ENCODE data around the gene OLA1. TPM values are rescaled to one million over a fixed set of nuclear protein-coding genes. Genes with fewer than 3 reads are reported as not detected.

OLA1 gene
- total RNA-seq, 1 experiment from 2014 or later: 182 TPM

DNA sequence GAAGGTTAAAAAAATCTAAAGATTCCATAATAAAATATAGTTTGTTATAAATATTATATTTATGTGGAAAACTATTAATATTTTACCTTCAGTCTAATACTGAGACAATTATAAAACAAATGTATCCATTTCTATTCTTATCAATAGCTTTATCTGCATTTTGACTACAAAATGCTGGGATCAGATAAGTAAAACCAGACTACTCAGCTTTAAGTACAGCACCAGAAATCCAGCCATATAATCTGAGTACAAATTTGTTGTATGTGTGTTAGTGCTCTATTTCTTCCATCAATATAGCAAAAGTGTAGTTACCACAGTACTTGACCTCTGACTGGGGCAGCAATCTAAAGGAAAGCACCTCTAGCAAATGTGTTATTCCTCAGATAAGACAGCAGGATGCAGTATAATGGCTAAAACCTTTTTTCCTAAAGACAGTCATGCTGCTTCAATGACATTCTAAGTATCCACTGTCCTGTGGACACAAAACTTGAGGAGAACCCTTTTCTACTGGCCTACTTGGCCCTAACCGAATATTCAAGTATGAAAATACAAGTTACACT is 68.1 kb downstream of the OLA1 start:
- intact Hi-C loops (cut with micrococcal nuclease): no loop called here
- POLR2A ChIA-PET (ENCODE audit: unreplicated experiment): no interaction called here
- Histone ChIP-seq H3F3A (ENCODE audit: low read length, unreplicated experiment) (no peaks in the 10 kb centered on the region), H3K79me2 (ENCODE audit: low read length) (peaks cover 54% of the 10 kb centered on the region), H3K27me3 (ENCODE audit: low read length) (no peaks in the 10 kb centered on the region), H3K9me3 (ENCODE audit: low read length) (no peaks in the 10 kb centered on the region), H4K20me1 (ENCODE audit: low read length) (no peaks in the 10 kb centered on the region), H2AFZ (ENCODE audit: low read length) (no peak overlapping the region), H3K9ac (ENCODE audit: low read length) (no peak overlapping the region), H3K4me3 (ENCODE audit: low read length) (no peak overlapping the region), H3K27ac (ENCODE audit: low read length) (no peak overlapping the region), H3K9me2 (replicated peaks; ENCODE audit: low read length) (no peaks in the 10 kb centered on the region), H3K36me3 (ENCODE audit: low read depth, low read length) (peaks cover 3% of the 10 kb centered on the region; the same call in 1 of the 2 replicates), H3K4me2 (ENCODE audit: low read length) (no peak overlapping the region), H3K4me1 (ENCODE audit: insufficient read depth, low read length) (no peaks in the 10 kb centered on the region; the same call in 1 of the 2 replicates)
- TF ChIP-seq EZH2phosphoT487 (IDR thresholded peaks at IDR 0.05; ENCODE audit: borderline replicate concordance, low read length) (no peak), CTCF (conservative IDR thresholded peaks at IDR 0.05; ENCODE audit: low read depth, low read length) (peak; percentile 42; the same call in 1 of the 2 replicates), EZH2 (IDR thresholded peaks at IDR 0.05; ENCODE audit: low read length, unreplicated experiment) (no peak)
- CTCF ChIA-PET: no interaction called here
- DNase-seq (peak; percentile 19), ATAC-seq (peak; percentile 65)
- no TSS peak for BruUV-seq (replicated peaks)

DNA sequence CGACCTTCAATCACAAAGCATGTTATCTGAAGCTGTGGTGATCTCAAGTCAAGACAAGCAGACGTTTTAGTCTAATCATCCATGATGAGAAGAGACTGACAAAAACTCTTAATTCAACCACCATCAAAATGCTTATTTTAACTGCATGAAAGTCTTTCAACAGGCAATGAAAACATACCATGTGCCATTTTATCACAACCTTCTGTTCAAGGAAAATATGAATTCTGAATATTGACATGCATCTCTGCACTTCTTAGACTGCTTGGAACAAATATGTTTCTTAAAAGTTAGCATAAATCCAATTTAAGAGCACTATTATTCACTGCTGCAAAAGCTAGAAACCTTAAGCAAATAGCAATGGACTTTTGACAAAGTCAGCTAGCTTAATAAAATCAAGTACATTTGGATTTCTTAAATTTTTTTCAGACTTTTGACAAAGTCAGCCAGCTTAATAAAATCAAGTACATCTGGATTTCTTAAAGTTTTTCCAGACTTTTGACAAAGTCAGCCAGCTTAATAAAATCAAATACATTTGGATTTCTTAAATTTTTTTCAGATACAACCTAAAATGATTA is 70.9 kb downstream of the OLA1 start:
- CTCF ChIA-PET: no interaction called here
- Histone ChIP-seq H3K4me2 (ENCODE audit: low read length) (no peak overlapping the region), H3K9ac (ENCODE audit: low read length) (no peak overlapping the region), H3K27me3 (ENCODE audit: low read length) (no peaks in the 10 kb centered on the region), H3K4me1 (ENCODE audit: insufficient read depth, low read length) (no peaks in the 10 kb centered on the region; the same call in 1 of the 2 replicates), H3F3A (ENCODE audit: low read length, unreplicated experiment) (no peaks in the 10 kb centered on the region), H3K4me3 (ENCODE audit: low read length) (no peak overlapping the region), H4K20me1 (ENCODE audit: low read length) (no peaks in the 10 kb centered on the region), H2AFZ (ENCODE audit: low read length) (no peak overlapping the region), H3K36me3 (ENCODE audit: low read depth, low read length) (no peaks in the 10 kb centered on the region), H3K9me3 (ENCODE audit: low read length) (no peaks in the 10 kb centered on the region), H3K27ac (ENCODE audit: low read length) (no peak overlapping the region), H3K9me2 (replicated peaks; ENCODE audit: low read length) (no peaks in the 10 kb centered on the region), H3K79me2 (ENCODE audit: low read length) (peaks cover 62% of the 10 kb centered on the region)
- POLR2A ChIA-PET (ENCODE audit: unreplicated experiment): no interaction called here
- no peak for DNase-seq
- intact Hi-C loops (cut with micrococcal nuclease): no loop called here
- no TSS peak for BruUV-seq (replicated peaks)
- TF ChIP-seq EZH2 (IDR thresholded peaks at IDR 0.05; ENCODE audit: low read length, unreplicated experiment) (no peak), CTCF (conservative IDR thresholded peaks at IDR 0.05; ENCODE audit: low read depth, low read length) (no peak), EZH2phosphoT487 (IDR thresholded peaks at IDR 0.05; ENCODE audit: borderline replicate concordance, low read length) (no peak)
- no peak for ATAC-seq

DNA sequence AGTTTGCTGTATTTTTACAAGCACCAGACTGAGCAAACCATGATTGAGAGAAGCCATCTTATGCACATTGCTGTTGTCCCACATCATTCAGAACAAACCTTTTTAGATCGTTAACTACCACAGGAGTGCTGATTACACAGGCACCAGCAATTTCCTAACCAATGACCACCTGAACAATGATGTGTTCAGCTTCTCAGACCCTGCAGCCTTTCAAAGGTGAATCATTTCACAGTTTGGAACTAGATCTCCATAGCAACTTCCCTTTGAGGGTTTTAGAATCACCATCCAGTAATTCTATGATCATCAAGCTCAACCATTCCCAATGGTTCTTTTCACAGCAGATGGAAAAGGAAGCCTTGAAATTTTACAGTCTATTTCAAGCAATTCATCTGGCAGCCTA is 71.4 kb downstream of the OLA1 start:
- CTCF ChIA-PET: no interaction called here
- Histone ChIP-seq H3K27ac (ENCODE audit: low read length) (no peak overlapping the region), H3K79me2 (ENCODE audit: low read length) (peaks cover 67% of the 10 kb centered on the region), H3K4me3 (ENCODE audit: low read length) (no peak overlapping the region), H3K36me3 (ENCODE audit: low read depth, low read length) (peaks cover 5% of the 10 kb centered on the region; the same call in 1 of the 2 replicates), H3K27me3 (ENCODE audit: low read length) (no peaks in the 10 kb centered on the region), H3K9me3 (ENCODE audit: low read length) (no peaks in the 10 kb centered on the region), H4K20me1 (ENCODE audit: low read length) (no peaks in the 10 kb centered on the region), H3K4me2 (ENCODE audit: low read length) (no peak overlapping the region), H2AFZ (ENCODE audit: low read length) (no peak overlapping the region), H3K4me1 (ENCODE audit: insufficient read depth, low read length) (no peaks in the 10 kb centered on the region; the same call in 1 of the 2 replicates), H3F3A (ENCODE audit: low read length, unreplicated experiment) (no peaks in the 10 kb centered on the region), H3K9ac (ENCODE audit: low read length) (no peak overlapping the region), H3K9me2 (replicated peaks; ENCODE audit: low read length) (no peaks in the 10 kb centered on the region)
- peak; percentile 48 for DNase-seq
- POLR2A ChIA-PET (ENCODE audit: unreplicated experiment): no interaction called here
- no peak for TF ChIP-seq EZH2phosphoT487 (IDR thresholded peaks at IDR 0.05; ENCODE audit: borderline replicate concordance, low read length)
- no peak for TF ChIP-seq EZH2 (IDR thresholded peaks at IDR 0.05; ENCODE audit: low read length, unreplicated experiment)
- TF ChIP-seq CTCF (conservative IDR thresholded peaks at IDR 0.05; ENCODE audit: low read depth, low read length): no peak
- intact Hi-C loops (cut with micrococcal nuclease): no loop called here
- no TSS peak for BruUV-seq (replicated peaks)
- no peak for ATAC-seq

All from PC-3 (cell line).